ENCODE data around the gene ATAD5.
"Not testable (repeated sequence)": the region's sequence is repeated elsewhere in the genome, so short reads cannot be mapped to it uniquely, and the experiment has no call there.

ATAD5 gene

GRCh38 chr17:30917050-30917449 is 85.3 kb downstream of the ATAD5 start:
- DNase-seq = no peak

GRCh38 chr17:30920282-30920681 is 88.5 kb downstream of the ATAD5 start:
- DNase-seq = no peak

DNA sequence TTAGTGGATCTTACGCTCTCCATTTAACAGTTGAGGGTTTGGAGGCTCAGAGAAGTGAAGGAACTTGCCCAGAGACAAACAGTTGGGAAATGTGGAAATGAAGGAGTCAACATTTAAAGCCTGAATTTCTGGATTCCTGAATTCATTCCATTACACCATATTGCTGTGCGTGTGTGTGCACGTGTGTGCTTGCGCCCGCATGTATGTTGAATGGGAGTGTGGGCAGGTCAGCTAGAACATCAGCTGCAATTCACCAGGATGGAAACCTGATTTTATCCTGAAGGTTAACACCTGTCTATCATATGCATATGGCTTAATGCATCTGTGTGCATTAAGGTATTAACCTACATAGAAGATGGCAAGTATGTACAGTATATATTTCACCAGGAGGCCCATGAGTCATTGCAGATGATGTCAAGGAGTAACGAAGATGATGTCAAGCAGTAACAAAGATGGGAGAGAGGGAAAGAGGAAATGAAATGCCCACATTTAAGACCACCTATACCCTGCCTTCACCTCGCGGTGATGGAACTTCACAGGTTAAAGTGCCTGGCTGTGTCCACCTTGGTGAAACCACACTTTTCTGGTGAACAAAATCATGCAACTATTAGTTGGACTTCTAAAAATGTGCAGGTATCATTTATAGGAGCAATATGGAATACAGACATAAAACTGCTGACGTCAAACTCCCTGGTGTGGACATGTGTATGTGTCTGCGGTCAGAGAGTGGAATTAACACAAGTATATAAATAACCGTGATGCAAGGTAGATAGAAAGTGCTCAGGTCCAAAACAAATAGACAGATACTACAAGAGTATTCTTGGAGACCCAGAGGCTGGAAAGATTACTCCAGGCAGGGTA is 89.1 kb downstream of the ATAD5 start:
- DNase-seq = no peak

DNA sequence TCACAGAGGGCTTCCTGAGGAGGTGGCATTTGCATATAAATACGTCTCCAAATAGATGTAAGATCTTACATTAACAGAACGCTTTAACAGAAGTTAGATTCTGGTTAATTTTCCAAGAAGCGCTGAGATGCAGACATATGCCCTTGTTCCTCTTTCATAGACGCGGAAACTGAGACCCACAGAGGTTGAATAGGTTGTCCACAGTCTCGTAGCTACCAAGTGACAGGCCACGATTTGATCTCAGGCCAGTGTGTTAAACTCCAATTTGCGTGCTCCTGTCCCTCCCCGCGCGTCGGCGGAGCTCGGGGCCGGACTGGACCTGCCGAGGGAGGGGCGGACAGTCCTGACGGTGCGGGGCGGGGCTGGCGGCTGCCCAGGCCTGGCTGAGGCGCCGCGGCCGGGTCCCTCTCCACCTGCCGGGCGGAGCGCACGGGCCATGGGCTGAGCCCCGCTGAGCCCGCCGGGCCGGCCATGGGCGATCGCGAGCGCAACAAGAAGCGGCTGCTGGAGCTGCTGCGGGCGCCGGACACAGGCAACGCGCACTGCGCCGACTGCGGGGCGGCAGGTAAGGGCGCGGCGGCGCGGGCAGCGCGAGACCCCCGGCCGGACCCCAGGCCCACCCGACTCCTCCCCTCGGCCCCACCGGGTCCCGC is 89.9 kb downstream of the ATAD5 start, which contains the start of gene ADAP2:
Gene ADAP2 (plus strand): TSS at position 402 of the 653 bp plus-strand sequence. CDS start 70 bp downstream, at position 472.
- DNase-seq = peak; percentile 52

DNA sequence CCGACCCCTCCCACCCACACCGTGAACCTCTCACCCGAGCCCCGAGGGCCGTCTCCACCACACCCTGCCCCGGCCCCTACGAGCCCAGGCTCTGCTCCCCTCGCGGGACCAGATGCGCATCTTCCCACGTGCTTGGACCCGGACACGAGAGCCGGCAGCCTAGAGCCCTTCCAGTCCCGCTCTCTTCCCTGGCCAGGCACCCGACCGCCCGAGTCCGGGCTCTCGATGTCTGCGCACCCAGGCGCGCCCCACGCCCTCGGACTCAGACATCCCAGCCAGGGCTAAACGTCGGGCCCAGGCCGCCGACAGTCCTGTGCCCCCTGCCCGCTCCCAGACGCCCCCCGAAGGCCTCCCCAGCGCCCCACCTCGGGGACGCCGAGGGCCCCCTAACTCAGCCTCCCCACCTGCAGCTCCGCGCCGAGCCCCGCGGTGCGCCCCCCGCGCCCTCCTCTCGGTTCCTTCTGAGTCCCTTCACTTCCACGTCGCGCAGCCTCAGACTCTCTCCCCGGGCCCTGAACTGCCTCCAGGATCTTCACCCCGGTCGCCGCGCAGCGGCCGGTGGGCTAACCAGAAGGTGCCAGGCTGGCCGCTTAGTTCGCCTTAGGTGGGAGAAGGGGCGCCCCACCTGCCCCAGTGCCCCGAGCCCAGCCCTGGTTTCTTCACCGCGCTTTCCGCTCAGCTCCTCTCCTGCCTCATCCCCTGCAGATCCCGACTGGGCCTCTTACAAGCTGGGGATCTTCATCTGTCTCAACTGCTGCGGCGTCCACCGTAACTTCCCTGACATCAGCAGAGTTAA is 90.7 kb downstream of the ATAD5 start:
- DNase-seq = no peak

DNA sequence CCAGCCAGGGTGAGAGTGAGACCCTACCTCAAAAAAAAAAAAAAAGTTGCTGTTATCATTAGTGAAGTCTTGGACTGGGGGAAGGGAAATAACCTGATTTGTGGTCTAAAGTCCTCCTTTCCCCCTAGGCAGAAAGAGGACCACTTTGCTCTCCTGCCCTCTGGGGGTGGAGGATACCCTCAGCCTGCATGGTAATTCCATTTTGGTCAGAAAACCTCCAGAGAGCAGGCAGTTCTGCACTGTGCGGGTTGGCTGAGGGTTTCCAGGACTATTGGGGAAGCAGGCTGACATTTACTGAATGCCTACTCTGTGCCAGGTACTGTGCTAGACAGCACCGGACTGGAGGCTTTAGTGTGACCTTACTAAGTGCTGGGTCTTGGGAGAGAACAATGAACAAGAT is 92.6 kb downstream of the ATAD5 start:
- DNase-seq = no peak

DNA sequence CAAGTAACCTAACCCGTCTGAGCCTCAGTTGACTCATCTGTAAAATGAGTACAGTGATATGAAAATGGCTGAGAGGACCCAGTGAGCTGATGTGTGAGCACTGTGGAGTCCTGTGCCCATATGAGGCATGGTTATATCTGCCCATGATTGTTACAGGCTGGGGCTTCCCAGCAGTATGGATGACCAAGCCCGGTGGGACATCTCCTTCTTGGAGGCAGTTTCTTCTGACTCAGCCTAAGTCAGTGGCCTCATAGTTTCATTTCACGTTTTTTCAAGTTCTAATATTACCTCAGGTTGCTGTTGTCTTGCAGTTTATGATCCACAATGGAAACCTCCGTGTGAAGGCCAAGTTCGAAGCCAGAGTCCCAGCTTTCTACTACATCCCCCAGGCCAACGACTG is 94.8 kb downstream of the ATAD5 start:
- no peak for DNase-seq

GRCh38 chr17:30927756-30928155 is 96.0 kb downstream of the ATAD5 start:
- DNase-seq = no peak

DNA sequence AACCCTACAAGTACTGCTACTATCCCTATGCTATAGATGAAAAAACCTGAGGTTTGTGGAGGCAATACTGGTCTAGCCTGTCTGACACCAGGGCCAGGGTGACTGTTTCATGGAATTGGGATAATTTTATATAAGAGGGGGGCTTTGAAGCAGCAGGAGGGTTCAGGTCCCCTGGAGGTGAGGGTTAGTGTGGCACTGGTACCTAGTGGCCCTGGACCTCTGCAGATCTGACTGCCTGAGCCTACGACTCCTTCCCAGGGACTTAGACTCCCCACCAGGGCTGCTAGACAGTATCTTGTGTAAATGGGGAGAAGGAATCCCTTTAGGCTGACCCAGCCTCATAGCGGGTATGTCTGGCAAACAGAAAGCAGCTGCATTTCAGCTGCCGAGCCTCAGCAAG is 96.8 kb downstream of the ATAD5 start:
- DNase-seq = no peak

DNA sequence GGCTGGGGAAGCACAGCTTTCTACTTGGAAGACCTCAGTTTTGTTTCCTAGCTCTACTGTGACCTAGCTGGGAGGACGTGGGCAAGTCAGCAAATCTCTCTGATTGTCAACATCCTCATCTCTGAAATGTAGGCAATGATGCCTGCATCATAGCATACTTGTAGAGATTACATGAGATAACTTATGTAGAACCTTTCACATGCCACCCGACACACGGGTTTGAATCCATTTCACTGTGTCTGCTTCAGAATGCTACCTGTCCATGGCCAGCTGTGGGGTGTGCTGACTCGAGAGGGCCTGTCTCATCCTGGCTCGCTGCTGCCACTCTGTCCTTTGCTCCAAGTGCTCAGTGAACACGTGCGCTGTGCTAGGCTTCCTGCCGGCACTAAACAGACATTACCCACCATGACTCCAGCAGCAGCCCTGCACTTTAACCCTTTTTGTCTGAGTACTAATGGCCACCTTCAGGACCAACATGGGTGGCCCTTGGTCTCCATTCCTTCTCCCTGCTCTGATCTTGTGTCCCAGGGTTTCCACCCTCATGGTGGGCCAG is 97.4 kb downstream of the ATAD5 start:
- no peak for DNase-seq

DNA sequence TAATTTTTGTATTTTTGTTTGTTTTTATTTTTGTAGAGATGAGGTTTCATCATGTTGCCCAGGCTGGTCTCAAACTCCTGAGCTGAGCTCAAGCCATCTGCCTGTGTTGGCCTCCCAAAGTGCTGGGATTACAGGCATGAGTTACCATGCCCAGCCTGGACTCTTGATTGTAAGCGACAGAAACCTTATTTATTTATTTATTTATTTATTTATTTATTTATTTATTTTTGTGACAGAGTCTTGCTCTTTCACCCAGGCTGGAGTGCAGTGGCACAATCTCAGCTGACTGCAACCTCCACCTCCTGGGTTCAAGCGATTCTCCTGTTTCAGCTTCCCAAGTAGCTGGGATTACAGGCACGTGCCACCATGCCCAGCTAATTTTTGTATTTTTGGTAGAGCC is 98.1 kb downstream of the ATAD5 start:
- DNase-seq = not testable (repeated sequence)

DNA sequence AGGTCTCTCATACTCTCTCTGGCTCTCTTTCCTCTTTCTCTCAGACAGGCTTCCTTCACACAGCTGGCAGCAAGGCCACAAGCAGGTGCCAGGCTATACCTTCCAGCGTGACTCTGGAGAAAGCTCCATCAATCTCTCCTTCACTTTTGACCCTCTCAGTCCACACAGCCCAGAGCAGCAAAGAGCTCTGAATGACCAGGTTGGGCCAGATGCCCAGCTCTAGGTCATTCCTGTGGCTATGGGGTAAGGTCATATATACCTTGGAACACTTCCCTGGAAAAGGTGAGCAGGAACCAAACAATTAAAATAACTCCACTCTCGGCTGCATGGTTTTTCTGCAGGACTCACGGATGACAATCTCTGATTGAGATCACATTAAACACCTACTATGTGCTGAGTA is 98.7 kb downstream of the ATAD5 start:
- no peak for DNase-seq

DNA sequence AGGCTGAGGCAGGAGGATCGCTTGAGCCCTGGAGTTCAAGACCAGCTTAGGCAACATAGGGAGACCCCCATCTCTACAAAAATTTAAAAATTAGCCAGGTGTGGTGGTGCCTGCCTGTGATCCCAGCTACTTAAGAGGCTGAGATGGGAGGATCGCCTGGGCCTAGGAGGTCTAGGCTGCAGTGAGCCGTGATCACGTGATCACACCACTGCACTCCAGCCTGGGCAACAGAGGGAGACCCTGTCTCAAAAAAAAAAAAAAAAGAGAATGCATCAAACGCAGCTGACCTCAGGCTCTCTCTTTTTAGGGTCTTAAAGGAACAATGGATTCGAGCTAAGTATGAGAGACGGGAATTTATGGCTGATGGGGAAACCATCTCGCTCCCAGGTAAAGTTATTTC is 99.8 kb downstream of the ATAD5 start:
- DNase-seq = not testable (repeated sequence)

DNA sequence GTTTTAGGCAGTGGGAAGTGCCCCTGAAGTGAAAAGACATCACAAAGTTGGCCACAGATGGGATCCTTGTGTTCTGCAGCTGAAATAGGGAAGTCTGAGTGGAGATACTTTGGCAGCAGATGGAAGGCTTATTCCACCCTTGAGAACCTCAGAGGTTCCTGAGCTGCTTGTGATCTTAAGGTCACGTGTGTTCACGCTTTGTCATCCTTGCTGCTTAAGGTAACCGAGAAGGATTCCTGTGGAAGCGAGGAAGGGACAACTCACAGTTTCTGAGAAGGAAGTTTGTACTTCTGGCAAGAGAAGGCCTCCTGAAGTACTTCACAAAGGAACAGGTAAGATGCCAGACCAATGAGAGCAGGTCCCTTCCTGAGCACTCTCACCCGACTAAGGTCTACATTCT is 102.2 kb downstream of the ATAD5 start:
- DNase-seq = no peak

DNA sequence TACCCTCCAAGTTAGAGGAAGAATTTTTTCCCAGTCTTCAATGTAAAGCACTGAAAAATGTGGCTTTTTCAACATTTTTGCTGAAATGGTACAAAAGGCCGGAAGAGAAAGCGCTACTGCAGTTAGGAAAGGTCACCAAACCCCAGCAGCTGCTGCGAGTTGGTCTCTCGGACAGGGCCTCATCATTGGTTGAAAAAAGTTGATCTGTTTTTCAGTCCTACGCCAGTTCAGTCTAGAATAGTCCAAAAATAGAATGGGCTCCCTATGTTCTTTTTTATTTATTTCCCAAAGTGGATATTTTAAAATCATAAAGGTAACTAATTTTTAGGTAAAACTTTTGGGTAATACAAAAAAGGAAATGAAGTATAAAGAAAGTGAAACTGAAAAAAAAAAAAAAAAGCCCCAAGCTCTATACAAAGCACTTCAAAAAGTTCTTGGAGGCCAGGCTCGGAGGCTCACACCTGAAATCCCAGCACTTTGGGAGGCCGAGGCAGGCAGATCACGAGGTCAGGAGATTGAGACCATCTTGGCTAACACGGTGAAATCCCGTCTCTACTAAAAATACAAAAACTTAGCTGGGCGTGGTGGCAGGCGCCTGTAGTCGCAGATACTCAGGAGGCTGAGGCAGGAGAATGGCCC is 107.4 kb downstream of the ATAD5 start:
- no peak for DNase-seq

DNA sequence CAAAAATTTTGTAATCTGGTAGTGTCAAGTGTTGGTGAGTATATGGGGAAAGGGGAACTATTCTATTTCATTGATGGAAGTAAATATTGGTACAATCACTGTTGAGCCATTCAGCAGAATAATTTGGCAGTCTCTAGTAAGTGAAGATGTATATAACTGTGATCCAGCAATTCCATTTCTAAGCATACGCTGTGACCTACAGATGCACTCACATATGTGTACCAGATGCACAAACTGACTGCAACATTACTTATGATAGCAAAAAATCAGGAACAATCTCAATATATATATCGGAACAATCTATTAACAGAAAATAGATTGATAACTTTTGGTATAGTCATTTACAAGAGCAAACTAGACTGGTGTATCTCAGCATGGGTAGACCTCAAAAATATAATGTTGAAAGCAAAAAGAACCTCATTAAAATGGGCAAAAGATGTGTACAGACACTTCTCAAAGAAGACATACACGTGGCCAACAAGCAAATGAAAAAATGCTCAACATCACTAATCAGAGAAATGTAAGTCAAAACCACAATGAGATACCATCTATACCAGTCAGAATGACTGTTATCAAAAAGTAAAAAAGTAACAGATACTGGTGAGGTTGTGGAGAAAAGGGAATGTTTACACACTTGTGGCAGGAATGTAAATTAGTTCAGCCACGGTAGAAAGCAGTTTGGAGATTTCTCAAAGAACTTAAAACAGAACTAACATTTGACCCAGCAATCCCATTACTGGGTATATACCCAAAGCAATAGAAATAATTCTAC is 110.7 kb downstream of the ATAD5 start:
- no peak for DNase-seq
